ENCODE measurements around the gene PSMF1.

DNA sequence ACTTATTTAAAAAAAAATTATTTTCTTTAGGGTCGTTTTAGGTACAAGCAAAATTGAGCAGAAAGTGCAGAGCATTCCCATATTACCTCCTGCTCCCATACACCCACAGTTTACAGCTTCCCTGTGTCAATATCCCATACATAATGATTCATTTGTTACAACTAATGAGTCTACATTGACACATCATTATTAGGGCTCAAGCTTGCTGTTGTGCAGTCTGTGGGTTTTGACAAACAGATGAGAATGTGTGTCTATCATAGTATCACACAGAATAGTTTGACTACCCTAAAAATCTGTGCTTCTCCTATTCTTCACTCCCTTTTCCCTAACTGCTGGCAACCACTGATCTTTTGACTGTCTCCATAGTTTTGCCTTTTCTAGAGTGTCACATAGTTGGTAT lies 9.4 kb downstream of the PSMF1 start:
- TF ChIP-seq EZH2 (IDR thresholded peaks at IDR 0.05; ENCODE audit: low read depth): no peak
- TF ChIP-seq, protein P1, sequence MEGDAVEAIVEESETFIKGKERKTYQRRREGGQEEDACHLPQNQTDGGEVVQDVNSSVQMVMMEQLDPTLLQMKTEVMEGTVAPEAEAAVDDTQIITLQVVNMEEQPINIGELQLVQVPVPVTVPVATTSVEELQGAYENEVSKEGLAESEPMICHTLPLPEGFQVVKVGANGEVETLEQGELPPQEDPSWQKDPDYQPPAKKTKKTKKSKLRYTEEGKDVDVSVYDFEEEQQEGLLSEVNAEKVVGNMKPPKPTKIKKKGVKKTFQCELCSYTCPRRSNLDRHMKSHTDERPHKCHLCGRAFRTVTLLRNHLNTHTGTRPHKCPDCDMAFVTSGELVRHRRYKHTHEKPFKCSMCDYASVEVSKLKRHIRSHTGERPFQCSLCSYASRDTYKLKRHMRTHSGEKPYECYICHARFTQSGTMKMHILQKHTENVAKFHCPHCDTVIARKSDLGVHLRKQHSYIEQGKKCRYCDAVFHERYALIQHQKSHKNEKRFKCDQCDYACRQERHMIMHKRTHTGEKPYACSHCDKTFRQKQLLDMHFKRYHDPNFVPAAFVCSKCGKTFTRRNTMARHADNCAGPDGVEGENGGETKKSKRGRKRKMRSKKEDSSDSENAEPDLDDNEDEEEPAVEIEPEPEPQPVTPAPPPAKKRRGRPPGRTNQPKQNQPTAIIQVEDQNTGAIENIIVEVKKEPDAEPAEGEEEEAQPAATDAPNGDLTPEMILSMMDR (conservative IDR thresholded peaks at IDR 0.05): no peak

All from PC-9 (cell line).